ENCODE data around the gene GSC2. TPM values are rescaled to one million over a fixed set of nuclear protein-coding genes. Genes with fewer than 3 reads are reported as not detected.
"Not testable (repeated sequence)": the region's sequence is repeated elsewhere in the genome, so short reads cannot be mapped to it uniquely, and the experiment has no call there.

GSC2 gene
- total RNA-seq, 1 experiment from 2014 or later = not detected

GRCh38 chr22:19167106-19167869, 17.2 kb upstream of the GSC2 start:
- H3K36me3 ChIP-seq (ENCODE audit: control insufficient read depth, insufficient read depth, low read length) = no peaks in the 10 kb centered on the region
- Mint-ChIP-seq H3K4me1 (ENCODE audit: low read depth, unreplicated experiment) (peaks cover 32% of the 10 kb centered on the region), H3K27me3 (ENCODE audit: insufficient read depth, unreplicated experiment) (peaks cover 2% of the 10 kb centered on the region), H3K36me3 (ENCODE audit: insufficient read depth, unreplicated experiment) (peaks cover 16% of the 10 kb centered on the region), H3K27ac (ENCODE audit: unreplicated experiment) (no peak overlapping the region), H3K4me3 (ENCODE audit: unreplicated experiment) (no peak overlapping the region), H3K9me3 (ENCODE audit: unreplicated experiment) (no peaks in the 10 kb centered on the region)
- no TSS peak for BruUV-seq (replicated peaks)
- DNase-seq = no peak
- intact Hi-C loops (cut with micrococcal nuclease; ENCODE audit: unreplicated experiment) = no loop called here
- peaks cover 32% of the 10 kb centered on the region for H3K4me1 ChIP-seq
- peaks cover 5% of the 10 kb centered on the region; the same call in 1 of the 2 replicates for H3K9me3 ChIP-seq
- TF ChIP-seq CTCF (IDR thresholded peaks at IDR 0.05; ENCODE audit: insufficient read depth in 1 of 2, low read depth in 1 of 2, low read length in 1 of 2, severe bottlenecking in 1 of 2, unreplicated experiment in 1 of 2) = no peak
- no peak overlapping the region for H3K4me3 ChIP-seq (ENCODE audit: low read depth, low read length)
- POLR2A ChIA-PET = no interaction called here
- H3K27me3 ChIP-seq (replicated peaks; ENCODE audit: control insufficient read depth, insufficient read depth, low read length) = no peaks in the 10 kb centered on the region
- CTCF ChIA-PET = interaction anchor here (2.0 kb wide), 1 partner anchor 12 kb away, joined by 13 read pairs; the partner anchor contains the start of gene SLC25A1

GRCh38 chr22:19166421-19166820, 16.3 kb upstream of the GSC2 start:
- CTCF ChIA-PET = no interaction called here
- no TSS peak for BruUV-seq (replicated peaks)
- peaks cover 5% of the 10 kb centered on the region; the same call in 1 of the 2 replicates for H3K9me3 ChIP-seq
- Mint-ChIP-seq H3K27me3 (ENCODE audit: insufficient read depth, unreplicated experiment) (peaks cover 2% of the 10 kb centered on the region), H3K27ac (ENCODE audit: unreplicated experiment) (no peak overlapping the region), H3K4me1 (ENCODE audit: low read depth, unreplicated experiment) (peaks cover 28% of the 10 kb centered on the region), H3K9me3 (ENCODE audit: unreplicated experiment) (no peaks in the 10 kb centered on the region), H3K4me3 (ENCODE audit: unreplicated experiment) (no peak overlapping the region), H3K36me3 (ENCODE audit: insufficient read depth, unreplicated experiment) (peaks cover 7% of the 10 kb centered on the region)
- H3K27me3 ChIP-seq (replicated peaks; ENCODE audit: control insufficient read depth, insufficient read depth, low read length) = no peaks in the 10 kb centered on the region
- no peaks in the 10 kb centered on the region for H3K36me3 ChIP-seq (ENCODE audit: control insufficient read depth, insufficient read depth, low read length)
- no peak for TF ChIP-seq CTCF (IDR thresholded peaks at IDR 0.05; ENCODE audit: insufficient read depth in 1 of 2, low read depth in 1 of 2, low read length in 1 of 2, severe bottlenecking in 1 of 2, unreplicated experiment in 1 of 2)
- DNase-seq = no peak
- intact Hi-C loops (cut with micrococcal nuclease; ENCODE audit: unreplicated experiment) = no loop called here
- POLR2A ChIA-PET = no interaction called here
- H3K4me1 ChIP-seq = peaks cover 32% of the 10 kb centered on the region
- no peak overlapping the region for H3K4me3 ChIP-seq (ENCODE audit: low read depth, low read length)

GRCh38 chr22:19164425-19164824, 14.3 kb upstream of the GSC2 start:
- no peaks in the 10 kb centered on the region for H3K36me3 ChIP-seq (ENCODE audit: control insufficient read depth, insufficient read depth, low read length)
- Mint-ChIP-seq H3K9me3 (ENCODE audit: unreplicated experiment) (no peaks in the 10 kb centered on the region), H3K36me3 (ENCODE audit: insufficient read depth, unreplicated experiment) (no peaks in the 10 kb centered on the region), H3K4me3 (ENCODE audit: unreplicated experiment) (no peak overlapping the region), H3K4me1 (ENCODE audit: low read depth, unreplicated experiment) (peaks cover 17% of the 10 kb centered on the region), H3K27me3 (ENCODE audit: insufficient read depth, unreplicated experiment) (peaks cover 2% of the 10 kb centered on the region), H3K27ac (ENCODE audit: unreplicated experiment) (no peak overlapping the region)
- POLR2A ChIA-PET = no interaction called here
- no peak for DNase-seq
- H3K27me3 ChIP-seq (replicated peaks; ENCODE audit: control insufficient read depth, insufficient read depth, low read length) = no peaks in the 10 kb centered on the region
- no TSS peak for BruUV-seq (replicated peaks)
- H3K9me3 ChIP-seq = peaks cover 5% of the 10 kb centered on the region; the same call in 1 of the 2 replicates
- TF ChIP-seq CTCF (IDR thresholded peaks at IDR 0.05; ENCODE audit: insufficient read depth in 1 of 2, low read depth in 1 of 2, low read length in 1 of 2, severe bottlenecking in 1 of 2, unreplicated experiment in 1 of 2) = no peak
- H3K4me3 ChIP-seq (ENCODE audit: low read depth, low read length) = no peak overlapping the region
- peaks cover 18% of the 10 kb centered on the region for H3K4me1 ChIP-seq
- intact Hi-C loops (cut with micrococcal nuclease; ENCODE audit: unreplicated experiment) = no loop called here
- CTCF ChIA-PET = no interaction called here

- H3K4me3 Mint-ChIP-seq (ENCODE audit: unreplicated experiment); H3K36me3 ChIP-seq (ENCODE audit: control insufficient read depth, insufficient read depth, low read length); H3K27me3 ChIP-seq (replicated peaks; ENCODE audit: control insufficient read depth, insufficient read depth, low read length); H3K4me1 Mint-ChIP-seq (ENCODE audit: low read depth, unreplicated experiment); H3K9me3 ChIP-seq; H3K27me3 Mint-ChIP-seq (ENCODE audit: insufficient read depth, unreplicated experiment); intact Hi-C loops (cut with micrococcal nuclease; ENCODE audit: unreplicated experiment); POLR2A ChIA-PET; H3K9me3 Mint-ChIP-seq (ENCODE audit: unreplicated experiment); H3K36me3 Mint-ChIP-seq (ENCODE audit: insufficient read depth, unreplicated experiment); H3K4me1 ChIP-seq; DNase-seq; H3K4me3 ChIP-seq (ENCODE audit: low read depth, low read length); H3K27ac Mint-ChIP-seq (ENCODE audit: unreplicated experiment); BruUV-seq (replicated peaks); CTCF ChIA-PET: not testable (repeated sequence)
Measured at GRCh38 chr22:19158649-19159048, 8.6 kb upstream of the GSC2 start.

- H3K9me3 ChIP-seq; DNase-seq; H3K4me1 ChIP-seq; POLR2A ChIA-PET; BruUV-seq (replicated peaks); H3K4me3 ChIP-seq (ENCODE audit: low read depth, low read length); intact Hi-C loops (cut with micrococcal nuclease; ENCODE audit: unreplicated experiment); H3K9me3 Mint-ChIP-seq (ENCODE audit: unreplicated experiment); H3K36me3 ChIP-seq (ENCODE audit: control insufficient read depth, insufficient read depth, low read length); H3K27ac Mint-ChIP-seq (ENCODE audit: unreplicated experiment); H3K4me3 Mint-ChIP-seq (ENCODE audit: unreplicated experiment); H3K36me3 Mint-ChIP-seq (ENCODE audit: insufficient read depth, unreplicated experiment); H3K27me3 ChIP-seq (replicated peaks; ENCODE audit: control insufficient read depth, insufficient read depth, low read length); H3K4me1 Mint-ChIP-seq (ENCODE audit: low read depth, unreplicated experiment); CTCF ChIA-PET: not testable (repeated sequence)
- H3K27me3 Mint-ChIP-seq (ENCODE audit: insufficient read depth, unreplicated experiment) = peaks cover 11% of the 10 kb centered on the region
Measured at GRCh38 chr22:19156109-19156508, 6.0 kb upstream of the GSC2 start.

Measured in Caco-2 (cell line).